H1 (cell line): ENCODE results near the gene ABCF3. TPM values are rescaled to one million over a fixed set of nuclear protein-coding genes. Genes with fewer than 3 reads are reported as not detected.

ENCODE experiments used
- CTCF ChIA-PET: fragments of 300-600 bp; sonication (Branson Sonifier 250); formaldehyde crosslinking; loops from one replicate; lab custom pipeline; 2021; ENCODE audit not compliant: partially characterized antibody; lab: Charles Lee
- POLR2A ChIA-PET: fragments of 300-600 bp; sonication (Branson Sonifier 250); formaldehyde crosslinking; loops from one replicate; lab custom pipeline; 2021; ENCODE audit warnings: inconsistent platforms; ENCODE audit not compliant: partially characterized antibody; lab: Charles Lee
- DNase-seq, 2 experiments: peaks; one replicate each; pipeline versions ENCODE4 v3.0.0 to v3.0.0-alpha.2; 2010 to 2022; ENCODE audit warnings: low spot score in 2 of 2, low read depth in 1 of 2, mixed read lengths in 1 of 2
- FAIRE-seq: peaks from 2 replicates; lab custom pipeline; 2011; peaks lifted over from hg19 to GRCh38; lab: Jason Lieb, UNC
- H2AFZ ChIP-seq: 2 replicates; pipeline ENCODE4 v1.8.1; 2012; ENCODE audit warnings: low read length, inconsistent platforms
- H2AK5ac ChIP-seq: 2 replicates; pipeline ENCODE4 v1.6.1; 2013; ENCODE audit warnings: low read depth, low read length
- H2BK120ac ChIP-seq: replicated peaks from 2 replicates; pipeline ENCODE3; 2013; ENCODE audit warnings: low read depth, low read length, inconsistent platforms
- H2BK12ac ChIP-seq: 2 replicates; pipeline ENCODE4 v1.6.1; 2013; ENCODE audit warnings: low read depth, low read length
- H2BK15ac ChIP-seq: 2 replicates; pipeline ENCODE4 v1.6.1; 2013; ENCODE audit warnings: low read length
- H2BK20ac ChIP-seq: 2 replicates; pipeline ENCODE4 v1.6.1; 2013; ENCODE audit warnings: low read length
- H2BK5ac ChIP-seq: 2 replicates; pipeline ENCODE4 v1.6.1; 2013; ENCODE audit warnings: low read depth, low read length
- H3K14ac ChIP-seq: 2 replicates; pipeline ENCODE4 v1.6.1; 2013; ENCODE audit warnings: inconsistent platforms; ENCODE audit not compliant: insufficient read length
- H3K18ac ChIP-seq: 2 replicates; pipeline ENCODE4 v1.6.1; 2013; ENCODE audit warnings: low read length; ENCODE audit errors: extremely low read depth
- H3K23ac ChIP-seq: 2 replicates; pipeline ENCODE4 v1.6.1; 2013; ENCODE audit warnings: inconsistent platforms; ENCODE audit not compliant: insufficient read length
- H3K23me2 ChIP-seq: 2 replicates; pipeline ENCODE4 v1.6.1; 2013; ENCODE audit warnings: low read depth, low read length
- H3K27ac ChIP-seq: 2 replicates; pipeline ENCODE4 v1.6.1; 2011; ENCODE audit warnings: low read depth, low read length, inconsistent platforms
- H3K27me3 ChIP-seq, 4 experiments: replicated peaks in 1 of 4; 1 replicate in 1 of 4; 2 replicates in 3 of 4; pipeline versions ENCODE4 v1.6.1 to v1.8.1; 2011 to 2013; ENCODE audit warnings: low read length in 3 of 4, mild to moderate bottlenecking in 3 of 4, inconsistent platforms in 2 of 4, mixed read lengths in 2 of 4, moderate library complexity in 1 of 4; ENCODE audit not compliant: control insufficient read depth in 3 of 4, insufficient read depth in 3 of 4; ENCODE audit errors: extremely low read depth in 1 of 4
- H3K36me3 ChIP-seq, 4 experiments: 2 replicates each; pipeline versions ENCODE4 v1.6.1 to v1.8.1; 2011 to 2013; ENCODE audit warnings: mild to moderate bottlenecking in 4 of 4, low read length in 3 of 4, moderate library complexity in 2 of 4, control low read depth in 1 of 4, inconsistent platforms in 1 of 4; ENCODE audit not compliant: insufficient read depth in 4 of 4, control insufficient read depth in 2 of 4
- H3K4ac ChIP-seq: replicated peaks from 2 replicates; pipeline ENCODE3; 2013; ENCODE audit warnings: low read length, low read depth, mixed read lengths, inconsistent platforms; ENCODE audit not compliant: insufficient read length
- H3K4me1 ChIP-seq, 4 experiments: replicated peaks in 1 of 4; 1 replicate in 1 of 4; 2 replicates in 3 of 4; pipeline versions ENCODE4 v1.6.1 to v1.8.1; 2011 to 2013; ENCODE audit warnings: low read length in 3 of 4, inconsistent platforms in 2 of 4, mixed read lengths in 1 of 4; ENCODE audit not compliant: insufficient read depth in 4 of 4, control insufficient read depth in 3 of 4
- H3K4me2 ChIP-seq, 2 experiments: 2 replicates each; pipeline versions ENCODE4 v1.6.1 to v1.8.1; 2011 to 2013; ENCODE audit warnings: low read depth in 2 of 2, low read length in 2 of 2, control low read depth in 1 of 2, inconsistent platforms in 1 of 2, mild to moderate bottlenecking in 1 of 2; ENCODE audit not compliant: insufficient read depth in 1 of 2
- H3K4me3 ChIP-seq, 4 experiments: fragments of 200-600, 300-600 bp in 1 of 4; sonication (generic), shearing (Covaris generic), sonication (Bioruptor Twin) in 1 of 4; 2 replicates each; pipeline versions ENCODE4 v1.5.1 to v1.8.1; 2011 to 2016; ENCODE audit warnings: low read length in 4 of 4, low read depth in 3 of 4, control low read depth in 2 of 4, inconsistent platforms in 2 of 4, mild to moderate bottlenecking in 2 of 4, mixed read lengths in 1 of 4, moderate library complexity in 1 of 4; ENCODE audit not compliant: insufficient read depth in 2 of 4; ENCODE audit errors: extremely low read depth in 1 of 4
- H3K56ac ChIP-seq: replicated peaks from 2 replicates; pipeline ENCODE3; 2013; ENCODE audit warnings: low read depth, mild to moderate bottlenecking, mixed read lengths, low read length, inconsistent platforms; ENCODE audit not compliant: insufficient read length
- H3K79me1 ChIP-seq: 2 replicates; pipeline ENCODE4 v1.6.1; 2013; ENCODE audit warnings: low read depth, low read length, control low read depth
- H3K79me2 ChIP-seq, 2 experiments: 2 replicates each; pipeline versions ENCODE4 v1.6.1 to v1.8.1; 2012 to 2013; ENCODE audit warnings: low read length in 2 of 2, mild to moderate bottlenecking in 2 of 2, inconsistent platforms in 1 of 2; ENCODE audit not compliant: insufficient read depth in 2 of 2, control insufficient read depth in 1 of 2
- H3K9ac ChIP-seq, 4 experiments: replicated peaks in 1 of 4; 1 replicate in 1 of 4; 2 replicates in 3 of 4; pipeline versions ENCODE4 v1.6.1 to v1.8.1; 2011 to 2013; ENCODE audit warnings: low read depth in 3 of 4, low read length in 3 of 4, control low read depth in 2 of 4, mild to moderate bottlenecking in 2 of 4, moderate library complexity in 2 of 4, inconsistent platforms in 1 of 4; ENCODE audit errors: extremely low read depth in 1 of 4
- H3K9me3 ChIP-seq, 2 experiments: 2 replicates each; pipeline versions ENCODE4 v1.6.1 to v1.8.1; 2012 to 2013; ENCODE audit warnings: mild to moderate bottlenecking in 2 of 2, moderate library complexity in 2 of 2, control low read depth in 1 of 2, inconsistent platforms in 1 of 2, low read depth in 1 of 2, low read length in 1 of 2, mixed read lengths in 1 of 2; ENCODE audit not compliant: insufficient read depth in 2 of 2
- H4K20me1 ChIP-seq, 2 experiments: replicated peaks in 1 of 2; 2 replicates each; pipeline versions ENCODE3 to v1.8.1; 2011 to 2013; ENCODE audit warnings: inconsistent platforms in 2 of 2, low read length in 2 of 2, mild to moderate bottlenecking in 1 of 2; ENCODE audit not compliant: insufficient read depth in 2 of 2, control insufficient read depth in 1 of 2
- H4K5ac ChIP-seq: 2 replicates; pipeline ENCODE4 v1.6.1; 2013; ENCODE audit warnings: low read length, low read depth, mixed read lengths, inconsistent platforms; ENCODE audit not compliant: insufficient read length
- H4K8ac ChIP-seq: 2 replicates; pipeline ENCODE4 v1.8.0; 2013; ENCODE audit warnings: mild to moderate bottlenecking, moderate library complexity, low read length, inconsistent platforms; ENCODE audit not compliant: insufficient read depth; ENCODE audit errors: extremely low read depth
- H4K91ac ChIP-seq: replicated peaks from 2 replicates; pipeline ENCODE3; 2013; ENCODE audit warnings: low read length, mixed read lengths, inconsistent platforms; ENCODE audit not compliant: insufficient read length
- CHD1 ChIP-seq: IDR thresholded peaks from 2 replicates; pipeline ENCODE4 v1.6.1; 2012; ENCODE audit warnings: low read depth, low read length, improper control_type of control experiment
- EP300 ChIP-seq, 2 experiments: IDR thresholded peaks; 1 replicate in 1 of 2; 2 replicates in 1 of 2; pipeline ENCODE4 v1.6.1; 2011 to 2012; ENCODE audit warnings: low read depth in 2 of 2, low read length in 2 of 2, mild to moderate bottlenecking in 2 of 2, borderline replicate concordance in 1 of 2, inconsistent platforms in 1 of 2, moderate library complexity in 1 of 2
- JUND ChIP-seq: IDR thresholded peaks from 2 replicates; pipeline ENCODE4 v1.6.1; 2011; ENCODE audit warnings: mild to moderate bottlenecking, improper control_type of control experiment, low read length
- PHF8 ChIP-seq: fragments of 200-600 bp; sonication (generic); conservative IDR thresholded peaks from 2 replicates; pipeline ENCODE4 v1.7.1; 2012; ENCODE audit warnings: low read depth, mild to moderate bottlenecking, inconsistent platforms, low read length, moderate library complexity
- RBBP5 ChIP-seq: IDR thresholded peaks from 2 replicates; pipeline ENCODE4 v1.7.1; 2012; ENCODE audit warnings: low read depth, mild to moderate bottlenecking, inconsistent platforms, low read length, moderate library complexity, borderline replicate concordance
- SIX5 ChIP-seq: IDR thresholded peaks from 2 replicates; pipeline ENCODE4 v1.6.1; 2011; ENCODE audit warnings: mild to moderate bottlenecking, low read depth, low read length
- SRF ChIP-seq: IDR thresholded peaks from 2 replicates; pipeline ENCODE4 v1.6.1; 2011; ENCODE audit warnings: mild to moderate bottlenecking, low read depth, low read length, moderate library complexity
- TCF12 ChIP-seq: IDR thresholded peaks from 2 replicates; pipeline ENCODE4 v1.6.1; 2011; ENCODE audit warnings: low read depth, mild to moderate bottlenecking, low read length
- USF2 ChIP-seq: IDR thresholded peaks from 2 replicates; pipeline ENCODE4 v1.6.1; 2011; ENCODE audit warnings: low read length, improper control_type of control experiment
- WGBS, 2 experiments: shearing (Covaris generic) in 1 of 2; methylation state at CpG; one replicate each; pipeline versions ENCODE4 v1.1.6 to v1.1.7; 2013 to 2015; ENCODE audit warnings: low lambda C conversion rate in 2 of 2, mixed read lengths in 2 of 2, inconsistent platforms in 1 of 2, low coverage in 1 of 2, missing lambda C conversion rate in 1 of 2; ENCODE audit not compliant: insufficient replicate concordance in 2 of 2, insufficient coverage in 1 of 2, insufficient read length in 1 of 2; ENCODE audit errors: extremely low coverage in 1 of 2, missing lambda C conversion rate in 1 of 2; 5-methylcytosine and 5-hydroxymethylcytosine counted together
- polyA plus RNA-seq, 7 experiments: library from polyadenylated mRNA; depleted of rRNA in 3 of 7; stranded (reverse) in 5 of 7; unstranded in 2 of 7; fragments of >200 nt in 5 of 7; fragments of 200-250 nt in 2 of 7; gene quantifications; 1 replicate in 5 of 7; 2 replicates in 1 of 7; 4 replicates in 1 of 7; pipeline versions ENCODE4 v1.2.1 to v1.2.3, GENCODE V29; 2011 to 2013; ENCODE audit warnings: missing spikeins in 2 of 7, mixed read lengths in 2 of 7
- total RNA-seq: library from RNA; stranded (reverse); fragmentation: NEBNext Ultra II Directional; extraction: Animal tissue kit (Norgen Biotek cat#: 25700); gene quantifications from 2 replicates; pipeline ENCODE4 v1.2.1, GENCODE V29; 2021

ABCF3 gene
- total and polyA plus RNA-seq, 2 of the 8 experiments (the other 6 are each of a cell fraction or from before 2014, with no cell fraction given), result 51.6 to 57.8 TPM

GRCh38 chr3:184236033-184236410 is 50.0 kb downstream of the ABCF3 start:
- H3K27me3 ChIP-seq, result peaks cover 10 to 26% (median 21%) of the 10 kb centered on the region in 4 experiments
- H3K14ac ChIP-seq, result no peak overlapping the region
- no peaks in the 10 kb centered on the region for H3K9me3 ChIP-seq
- H2BK120ac ChIP-seq, result no peak overlapping the region
- no peak overlapping the region for H4K8ac ChIP-seq
- WGBS, 2 experiments, result 80% methylated on average over 14 of the region's 14 CpGs; no CpG with 5 or more reads in 1 of the 2 experiments
- no peak overlapping the region for H2AK5ac ChIP-seq
- no peak overlapping the region for H2BK12ac ChIP-seq
- ChIA-PET POLR2A (interaction anchor here (1.4 to 1.7 kb wide), 2 partner anchors 10 to 14 kb away, joined by 5 to 8 read pairs; partner anchors contain the start of gene EEF1AKMT4), CTCF (interaction anchor here (0.7 to 8.9 kb wide), 5 partner anchors 8 to 1483 kb away, joined by 3 to 183 read pairs (median 8); partner anchors contain the start of genes EEF1AKMT4 and VWA5B2)
- peaks cover 10 to 11% of the 10 kb centered on the region in 2 experiments for H4K20me1 ChIP-seq
- no peak overlapping the region for H4K91ac ChIP-seq
- no peak overlapping the region for H3K4me3 ChIP-seq
- no peak overlapping the region; a peak in 1 of 7 replicates for H3K9ac ChIP-seq
- no peak overlapping the region for H3K18ac ChIP-seq
- no peak overlapping the region for H2AFZ ChIP-seq
- H3K36me3 ChIP-seq, result no peaks in the 10 kb centered on the region
- no peak overlapping the region for H3K4ac ChIP-seq
- H3K4me2 ChIP-seq, result no peak overlapping the region
- H3K56ac ChIP-seq, result no peak overlapping the region
- no peak overlapping the region for H2BK20ac ChIP-seq
- FAIRE-seq (no peak), DNase-seq (no peak)
- H2BK15ac ChIP-seq, result no peak overlapping the region
- H4K5ac ChIP-seq, result no peak overlapping the region
- H2BK5ac ChIP-seq, result no peak overlapping the region
- H3K23me2 ChIP-seq, result no peaks in the 10 kb centered on the region; the same call in 1 of the 2 replicates
- TF ChIP-seq SIX5, result no peak
- TF ChIP-seq RBBP5, result no peak
- no peak for TF ChIP-seq EP300 (IDR thresholded peaks at IDR 0.05; ENCODE audit: borderline replicate concordance in 1 of 2, low read depth in 2 of 2, low read length in 2 of 2)
- no peak for TF ChIP-seq JUND
- TF ChIP-seq TCF12, result no peak
- TF ChIP-seq USF2, result no peak
- TF ChIP-seq PHF8, result no peak
- no peak for TF ChIP-seq SRF
- no peak for TF ChIP-seq CHD1
- H3K4me1 ChIP-seq, result peaks cover 0 to under 1% (median 0%) of the 10 kb centered on the region in 4 experiments; a peak in 1 of 7 replicates
- no peaks in the 10 kb centered on the region for H3K79me2 ChIP-seq
- H3K27ac ChIP-seq, result no peak overlapping the region
- H3K79me1 ChIP-seq, result no peaks in the 10 kb centered on the region
- no peak overlapping the region for H3K23ac ChIP-seq
